ENCODE results near the gene NKTR. TPM values are rescaled to one million over a fixed set of nuclear protein-coding genes. Genes with fewer than 3 reads are reported as not detected.
A peak's percentile ranks its signal among the peaks of the same experiment; 100 is the strongest.

NKTR gene
- total and polyA plus RNA-seq, 9 of the 15 experiments (the other 6 are each of a cell fraction or from before 2014, with no cell fraction given), result 19.7 to 123 (median 92.6) TPM

DNA sequence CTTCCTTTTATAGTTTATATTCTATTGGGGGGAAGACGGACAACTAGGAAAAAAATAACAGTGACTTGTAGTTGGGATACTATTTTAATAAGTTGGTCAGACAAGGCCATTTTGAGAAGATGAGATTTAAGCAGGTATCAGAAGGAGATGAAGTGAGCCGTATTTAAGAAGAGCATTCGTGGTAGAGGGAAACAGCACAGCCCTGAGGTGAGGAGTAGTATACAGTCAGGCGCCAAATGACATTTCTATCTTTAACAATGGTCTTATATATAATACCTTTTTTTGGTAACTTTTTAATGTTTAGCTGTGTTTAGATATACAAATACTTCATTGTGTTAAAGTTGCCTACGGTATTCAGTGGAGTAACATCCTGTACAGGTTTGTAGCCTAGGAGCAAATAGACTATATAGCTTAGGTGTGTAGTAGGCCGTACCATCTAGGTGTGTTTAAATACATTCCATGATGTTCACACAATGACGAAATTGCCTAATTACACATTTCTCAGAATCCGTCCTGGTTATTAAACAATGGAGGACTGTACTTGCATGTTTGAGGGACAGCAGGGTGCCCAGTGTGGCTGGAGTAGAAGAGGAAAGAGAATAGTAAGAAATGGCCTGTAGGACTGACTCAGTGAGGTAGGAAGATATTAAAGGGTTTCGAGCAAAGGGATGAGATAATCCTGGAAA, 1.6 kb downstream of the NKTR start (continued):
- TF ChIP-seq IRF9 (tag; IDR thresholded peaks at IDR 0.05), result no peak
- no peak for TF ChIP-seq NRF1 (conservative IDR thresholded peaks at IDR 0.05 in 1 of 2, IDR thresholded peaks at IDR 0.05 in 1 of 2)
- TF ChIP-seq MAFF (IDR thresholded peaks at IDR 0.05; ENCODE audit: low read length), result no peak
- no peak for TF ChIP-seq CGGBP1 (CRISPR knock-in tag; IDR thresholded peaks at IDR 0.05)
- TF ChIP-seq PTTG1 (tag; IDR thresholded peaks at IDR 0.05; ENCODE audit: low read depth), result no peak
- TF ChIP-seq ID3 (CRISPR knock-in tag; IDR thresholded peaks at IDR 0.05), result no peak
- no peak for TF ChIP-seq ID3 (tag; IDR thresholded peaks at IDR 0.05)
- no peak for TF ChIP-seq LCOR (CRISPR knock-in tag; IDR thresholded peaks at IDR 0.05)
- no peak for TF ChIP-seq PPARD (CRISPR knock-in tag; IDR thresholded peaks at IDR 0.05)
- TF ChIP-seq, protein P1, sequence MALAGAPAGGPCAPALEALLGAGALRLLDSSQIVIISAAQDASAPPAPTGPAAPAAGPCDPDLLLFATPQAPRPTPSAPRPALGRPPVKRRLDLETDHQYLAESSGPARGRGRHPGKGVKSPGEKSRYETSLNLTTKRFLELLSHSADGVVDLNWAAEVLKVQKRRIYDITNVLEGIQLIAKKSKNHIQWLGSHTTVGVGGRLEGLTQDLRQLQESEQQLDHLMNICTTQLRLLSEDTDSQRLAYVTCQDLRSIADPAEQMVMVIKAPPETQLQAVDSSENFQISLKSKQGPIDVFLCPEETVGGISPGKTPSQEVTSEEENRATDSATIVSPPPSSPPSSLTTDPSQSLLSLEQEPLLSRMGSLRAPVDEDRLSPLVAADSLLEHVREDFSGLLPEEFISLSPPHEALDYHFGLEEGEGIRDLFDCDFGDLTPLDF (CRISPR knock-in tag; IDR thresholded peaks at IDR 0.05), result no peak
- no peak for TF ChIP-seq SRF (CRISPR knock-in tag; IDR thresholded peaks at IDR 0.05)
- peak; percentile 42; the same call in 1 of the 2 replicates for TF ChIP-seq ATF3 (IDR thresholded peaks at IDR 0.05)
- TF ChIP-seq ATF3 (CRISPR knock-in tag; conservative IDR thresholded peaks at IDR 0.05), result no peak
- TF ChIP-seq HBP1 (CRISPR knock-in tag; IDR thresholded peaks at IDR 0.05), result no peak
- TF ChIP-seq, protein P2, sequence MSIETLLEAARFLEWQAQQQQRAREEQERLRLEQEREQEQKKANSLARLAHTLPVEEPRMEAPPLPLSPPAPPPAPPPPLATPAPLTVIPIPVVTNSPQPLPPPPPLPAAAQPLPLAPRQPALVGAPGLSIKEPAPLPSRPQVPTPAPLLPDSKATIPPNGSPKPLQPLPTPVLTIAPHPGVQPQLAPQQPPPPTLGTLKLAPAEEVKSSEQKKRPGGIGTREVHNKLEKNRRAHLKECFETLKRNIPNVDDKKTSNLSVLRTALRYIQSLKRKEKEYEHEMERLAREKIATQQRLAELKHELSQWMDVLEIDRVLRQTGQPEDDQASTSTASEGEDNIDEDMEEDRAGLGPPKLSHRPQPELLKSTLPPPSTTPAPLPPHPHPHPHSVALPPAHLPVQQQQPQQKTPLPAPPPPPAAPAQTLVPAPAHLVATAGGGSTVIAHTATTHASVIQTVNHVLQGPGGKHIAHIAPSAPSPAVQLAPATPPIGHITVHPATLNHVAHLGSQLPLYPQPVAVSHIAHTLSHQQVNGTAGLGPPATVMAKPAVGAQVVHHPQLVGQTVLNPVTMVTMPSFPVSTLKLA (conservative IDR thresholded peaks at IDR 0.05), result no peak
- TF ChIP-seq MIER1 (IDR thresholded peaks at IDR 0.05; ENCODE audit: low read depth), result no peak
- TF ChIP-seq HDAC2 (IDR thresholded peaks at IDR 0.05), result 0 out of 2 replicates have a peak, but pooled peaks have one; percentile 15
- TF ChIP-seq, protein P3, sequence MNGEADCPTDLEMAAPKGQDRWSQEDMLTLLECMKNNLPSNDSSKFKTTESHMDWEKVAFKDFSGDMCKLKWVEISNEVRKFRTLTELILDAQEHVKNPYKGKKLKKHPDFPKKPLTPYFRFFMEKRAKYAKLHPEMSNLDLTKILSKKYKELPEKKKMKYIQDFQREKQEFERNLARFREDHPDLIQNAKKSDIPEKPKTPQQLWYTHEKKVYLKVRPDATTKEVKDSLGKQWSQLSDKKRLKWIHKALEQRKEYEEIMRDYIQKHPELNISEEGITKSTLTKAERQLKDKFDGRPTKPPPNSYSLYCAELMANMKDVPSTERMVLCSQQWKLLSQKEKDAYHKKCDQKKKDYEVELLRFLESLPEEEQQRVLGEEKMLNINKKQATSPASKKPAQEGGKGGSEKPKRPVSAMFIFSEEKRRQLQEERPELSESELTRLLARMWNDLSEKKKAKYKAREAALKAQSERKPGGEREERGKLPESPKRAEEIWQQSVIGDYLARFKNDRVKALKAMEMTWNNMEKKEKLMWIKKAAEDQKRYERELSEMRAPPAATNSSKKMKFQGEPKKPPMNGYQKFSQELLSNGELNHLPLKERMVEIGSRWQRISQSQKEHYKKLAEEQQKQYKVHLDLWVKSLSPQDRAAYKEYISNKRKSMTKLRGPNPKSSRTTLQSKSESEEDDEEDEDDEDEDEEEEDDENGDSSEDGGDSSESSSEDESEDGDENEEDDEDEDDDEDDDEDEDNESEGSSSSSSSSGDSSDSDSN (IDR thresholded peaks at IDR 0.05; ENCODE audit: borderline replicate concordance in 1 of 2, low read depth in 2 of 2, low read length in 2 of 2), result no peak

All from K562 (cell line).